Measurements from ENCODE around the gene DBR1.

DBR1 gene

GRCh38 chr3:138206196-138206595, 31.5 kb upstream of the DBR1 start:
- TF ChIP-seq SIN3A (IDR thresholded peaks at IDR 0.05; ENCODE audit: borderline replicate concordance, insufficient read depth, low read length) (no peak), REST (IDR thresholded peaks at IDR 0.05; ENCODE audit: insufficient read depth in 1 of 2, low read depth in 2 of 2, low read length in 2 of 2) (no peak), POLR2AphosphoS5 (IDR thresholded peaks at IDR 0.05; ENCODE audit: low read depth, low read length) (no peak), TAF1 (IDR thresholded peaks at IDR 0.05; ENCODE audit: borderline replicate concordance, insufficient read depth, low read length) (no peak), FOXP2 (optimal IDR thresholded peaks at IDR 0.05; ENCODE audit: borderline replicate concordance, extremely low read depth, extremely low read length, insufficient read depth) (no peak)

- TF ChIP-seq REST (IDR thresholded peaks at IDR 0.05; ENCODE audit: insufficient read depth in 1 of 2, low read depth in 2 of 2, low read length in 2 of 2): no peak
- TF ChIP-seq POLR2AphosphoS5 (IDR thresholded peaks at IDR 0.05; ENCODE audit: low read depth, low read length): no peak
- TF ChIP-seq TAF1 (IDR thresholded peaks at IDR 0.05; ENCODE audit: borderline replicate concordance, insufficient read depth, low read length): no peak
- no peak for TF ChIP-seq FOXP2 (optimal IDR thresholded peaks at IDR 0.05; ENCODE audit: borderline replicate concordance, extremely low read depth, extremely low read length, insufficient read depth)
- no peak for TF ChIP-seq SIN3A (IDR thresholded peaks at IDR 0.05; ENCODE audit: borderline replicate concordance, insufficient read depth, low read length)
These were observed 30.8 kb upstream of the DBR1 start for GRCh38 chr3:138205527-138205926.

GRCh38 chr3:138203938-138204337, 29.2 kb upstream of the DBR1 start:
- TF ChIP-seq SIN3A (IDR thresholded peaks at IDR 0.05; ENCODE audit: borderline replicate concordance, insufficient read depth, low read length) (no peak), TAF1 (IDR thresholded peaks at IDR 0.05; ENCODE audit: borderline replicate concordance, insufficient read depth, low read length) (no peak), REST (IDR thresholded peaks at IDR 0.05; ENCODE audit: insufficient read depth in 1 of 2, low read depth in 2 of 2, low read length in 2 of 2) (no peak), FOXP2 (optimal IDR thresholded peaks at IDR 0.05; ENCODE audit: borderline replicate concordance, extremely low read depth, extremely low read length, insufficient read depth) (no peak), POLR2AphosphoS5 (IDR thresholded peaks at IDR 0.05; ENCODE audit: low read depth, low read length) (no peak)

- no peak for TF ChIP-seq FOXP2 (optimal IDR thresholded peaks at IDR 0.05; ENCODE audit: borderline replicate concordance, extremely low read depth, extremely low read length, insufficient read depth)
- no peak for TF ChIP-seq TAF1 (IDR thresholded peaks at IDR 0.05; ENCODE audit: borderline replicate concordance, insufficient read depth, low read length)
- no peak for TF ChIP-seq REST (IDR thresholded peaks at IDR 0.05; ENCODE audit: insufficient read depth in 1 of 2, low read depth in 2 of 2, low read length in 2 of 2)
- no peak for TF ChIP-seq SIN3A (IDR thresholded peaks at IDR 0.05; ENCODE audit: borderline replicate concordance, insufficient read depth, low read length)
- no peak for TF ChIP-seq POLR2AphosphoS5 (IDR thresholded peaks at IDR 0.05; ENCODE audit: low read depth, low read length)
These were observed 28.4 kb upstream of the DBR1 start for GRCh38 chr3:138202945-138203701.

Measured in PFSK-1 (cell line).